ENCODE results near the gene ABRACL.

- TF ChIP-seq POLR2A (IDR thresholded peaks at IDR 0.05) (no peak), CTCF (IDR thresholded peaks at IDR 0.05) (no peak)
These were observed 24.8 kb downstream of the ABRACL start for GRCh38 chr6:139053382-139053781.
